ENCODE results near the gene HSPA14. TPM values are rescaled to one million over a fixed set of nuclear protein-coding genes. Genes with fewer than 3 reads are reported as not detected.

HSPA14 gene
- total and polyA plus RNA-seq, 2 of the 8 experiments (the other 6 are each of a cell fraction or from before 2014, with no cell fraction given), result 20.5 to 36.4 TPM

GRCh38 chr10:14820775-14821154 lies 17.3 kb upstream of the HSPA14 start:
- Histone ChIP-seq H3K79me1 (ENCODE audit: low read depth, low read length) (no peaks in the 10 kb centered on the region), H3K4me3 (ENCODE audit: extremely low read depth in 1 of 4, insufficient read depth in 2 of 4, low read depth in 3 of 4, low read length in 4 of 4) (no peak overlapping the region)

More at GRCh38 chr10:14820775-14821154, 17.3 kb upstream of the HSPA14 start:
- WGBS, 2 experiments (ENCODE audit: extremely low coverage in 1 of 2, insufficient coverage in 1 of 2, insufficient read length in 1 of 2, insufficient replicate concordance in 2 of 2, low coverage in 1 of 2, low lambda C conversion rate in 2 of 2, missing lambda C conversion rate in 1 of 2), result 87% methylated on average over 4 of the region's 5 CpGs; no CpG with 5 or more reads in 1 of the 2 experiments
- no peak overlapping the region for H3K4me2 ChIP-seq (ENCODE audit: insufficient read depth in 1 of 2, low read depth in 2 of 2, low read length in 2 of 2)
- H2BK120ac ChIP-seq (replicated peaks; ENCODE audit: low read depth, low read length), result no peak overlapping the region
- no peak overlapping the region for H2BK5ac ChIP-seq (ENCODE audit: low read depth, low read length)
- no peak overlapping the region for H3K56ac ChIP-seq (replicated peaks; ENCODE audit: insufficient read length, low read depth, low read length)
- POLR2A ChIA-PET (ENCODE audit: partially characterized antibody), result no interaction called here
- H3K23ac ChIP-seq (ENCODE audit: insufficient read length), result no peak overlapping the region
- FAIRE-seq (no peak), DNase-seq (ENCODE audit: low read depth in 1 of 2, low spot score in 2 of 2) (no peak)
- no peaks in the 10 kb centered on the region for H3K36me3 ChIP-seq (ENCODE audit: control insufficient read depth in 2 of 4, insufficient read depth in 4 of 4, low read length in 3 of 4)
- H3K14ac ChIP-seq (ENCODE audit: insufficient read length), result no peak overlapping the region
- H4K20me1 ChIP-seq (replicated peaks in 1 of 2; ENCODE audit: control insufficient read depth in 1 of 2, insufficient read depth in 2 of 2, low read length in 2 of 2), result no peaks in the 10 kb centered on the region
- H3K18ac ChIP-seq (ENCODE audit: extremely low read depth, low read length), result no peak overlapping the region
- H3K27ac ChIP-seq (ENCODE audit: low read depth, low read length), result no peak overlapping the region
- H2AK5ac ChIP-seq (ENCODE audit: low read depth, low read length), result no peak overlapping the region
- no peak overlapping the region for H3K4ac ChIP-seq (replicated peaks; ENCODE audit: insufficient read length, low read depth, low read length)
- CTCF ChIA-PET (ENCODE audit: partially characterized antibody), result interaction anchor here (0.6 to 2.2 kb wide), 4 partner anchors 12 to 624 kb away, joined by 3 to 10 read pairs (median 3); no protein-coding TSS in a partner anchor
- no peaks in the 10 kb centered on the region; a peak in 2 of 7 replicates for H3K4me1 ChIP-seq (replicated peaks in 1 of 4; ENCODE audit: control insufficient read depth in 3 of 4, insufficient read depth in 4 of 4, low read length in 3 of 4)
- no peak overlapping the region for H2BK12ac ChIP-seq (ENCODE audit: low read depth, low read length)
- H4K8ac ChIP-seq (ENCODE audit: extremely low read depth, insufficient read depth, low read length), result no peak overlapping the region
- no peak overlapping the region for H4K91ac ChIP-seq (replicated peaks; ENCODE audit: insufficient read length, low read length)
- H2BK20ac ChIP-seq (ENCODE audit: low read length), result no peak overlapping the region
- no peak overlapping the region for H4K5ac ChIP-seq (ENCODE audit: insufficient read length, low read depth, low read length)
- H3K79me2 ChIP-seq (ENCODE audit: control insufficient read depth in 1 of 2, insufficient read depth in 2 of 2, low read length in 2 of 2), result no peaks in the 10 kb centered on the region
- TF ChIP-seq CEBPB (IDR thresholded peaks at IDR 0.05; ENCODE audit: low read depth, low read length) (no peak), KDM4A (IDR thresholded peaks at IDR 0.05; ENCODE audit: low read depth, low read length, severe bottlenecking) (no peak), MAFK (IDR thresholded peaks at IDR 0.05; ENCODE audit: low read depth, low read length) (no peak), KDM5A (IDR thresholded peaks at IDR 0.05; ENCODE audit: low read length) (no peak), CREB1 (IDR thresholded peaks at IDR 0.05) (no peak), RNF2 (IDR thresholded peaks at IDR 0.05; ENCODE audit: borderline replicate concordance, low read depth, low read length, missing control alignments, poor library complexity, severe bottlenecking) (no peak), NRF1 (IDR thresholded peaks at IDR 0.05; ENCODE audit: low read depth, low read length) (no peak), SIX5 (IDR thresholded peaks at IDR 0.05; ENCODE audit: low read depth, low read length) (no peak)
- H2AFZ ChIP-seq (ENCODE audit: low read length), result peak overlapping the region; percentile 73
- no peaks in the 10 kb centered on the region for H3K23me2 ChIP-seq (ENCODE audit: low read depth, low read length)
- no peaks in the 10 kb centered on the region for H3K9me3 ChIP-seq (ENCODE audit: insufficient read depth in 2 of 2, low read depth in 1 of 2, low read length in 1 of 2)
- H2BK15ac ChIP-seq (ENCODE audit: low read length), result no peak overlapping the region
- no peaks in the 10 kb centered on the region for H3K27me3 ChIP-seq (replicated peaks in 1 of 4; ENCODE audit: control insufficient read depth in 3 of 4, extremely low read depth in 1 of 4, insufficient read depth in 3 of 4, low read length in 3 of 4)
- no peak overlapping the region for H3K9ac ChIP-seq (replicated peaks in 1 of 4; ENCODE audit: extremely low read depth in 1 of 4, low read depth in 3 of 4, low read length in 3 of 4)

Data from H1 (cell line).